DND-41 (cell line): ENCODE results near the gene ADSS1.

Experiments
- ATAC-seq: fragments of 200-7000 bp; cut with Tn5 transposase; 3 replicates; pipeline ENCODE4 v1.9.1; 2021; ENCODE audit warnings: low read depth; ENCODE audit not compliant: insufficient read depth
- DNase-seq: peaks from one replicate; pipeline ENCODE4 v3.0.0-alpha.2; 2020
- H2AFZ ChIP-seq: 2 replicates; pipeline ENCODE4 v1.6.0; 2012; ENCODE audit warnings: low read depth, low read length
- H3K27ac ChIP-seq: 2 replicates; pipeline ENCODE4 v1.5.1; 2012; ENCODE audit warnings: low read length, inconsistent platforms
- H3K27me3 ChIP-seq: fragments of 200-600 bp; sonication (generic); 2 replicates; pipeline ENCODE4 v1.6.0; 2012; ENCODE audit warnings: low read length, mild to moderate bottlenecking, inconsistent platforms; ENCODE audit not compliant: insufficient read depth, poor library complexity
- H3K36me3 ChIP-seq: 2 replicates; pipeline ENCODE4 v1.5.1; 2012; ENCODE audit warnings: low read length, inconsistent platforms; ENCODE audit not compliant: insufficient read depth
- H3K4me1 ChIP-seq: 2 replicates; pipeline ENCODE4 v1.5.1; 2012; ENCODE audit warnings: mild to moderate bottlenecking, low read length; ENCODE audit not compliant: insufficient read depth
- H3K4me2 ChIP-seq: 2 replicates; pipeline ENCODE4 v1.6.0; 2012; ENCODE audit warnings: mild to moderate bottlenecking, moderate library complexity, low read length, inconsistent platforms; ENCODE audit not compliant: insufficient read depth
- H3K4me3 ChIP-seq, 2 experiments: fragments of 200-600 bp in 1 of 2; shearing (Covaris generic) in 1 of 2; 2 replicates each; pipeline ENCODE4 v1.5.1; 2012 to 2016; ENCODE audit warnings: inconsistent platforms in 2 of 2, low read length in 2 of 2, mild to moderate bottlenecking in 2 of 2, low read depth in 1 of 2, moderate library complexity in 1 of 2
- H3K79me2 ChIP-seq: 2 replicates; pipeline ENCODE4 v1.6.0; 2012; ENCODE audit warnings: low read length, inconsistent platforms; ENCODE audit not compliant: insufficient read depth
- H3K9ac ChIP-seq: 2 replicates; pipeline ENCODE4 v1.6.0; 2012; ENCODE audit warnings: low read depth, mild to moderate bottlenecking, inconsistent platforms, low read length, moderate library complexity
- H3K9me3 ChIP-seq: 2 replicates; pipeline ENCODE4 v1.5.1; 2012; ENCODE audit warnings: low read length, moderate library complexity, mild to moderate bottlenecking, inconsistent platforms; ENCODE audit not compliant: insufficient read depth, severe bottlenecking
- H4K20me1 ChIP-seq: 2 replicates; pipeline ENCODE4 v1.6.0; 2012; ENCODE audit warnings: low read length; ENCODE audit not compliant: insufficient read depth
- CTCF ChIP-seq: IDR thresholded peaks from 2 replicates; pipeline ENCODE4 v1.5.1; 2012; ENCODE audit warnings: borderline replicate concordance, low read length, moderate library complexity, mild to moderate bottlenecking; ENCODE audit not compliant: poor library complexity, severe bottlenecking; ENCODE audit errors: extremely low read depth
- EZH2 ChIP-seq: IDR thresholded peaks from 3 replicates; pipeline ENCODE4 v1.6.1; 2012; ENCODE audit warnings: borderline replicate concordance, low read depth, mild to moderate bottlenecking, moderate library complexity, low read length, inconsistent platforms; ENCODE audit not compliant: severe bottlenecking

Gene ADSS1

GRCh38 chr14:104684449-104684821 lies 39.6 kb upstream of the ADSS1 start:
- TF ChIP-seq EZH2 = no peak
- no peak for TF ChIP-seq CTCF
- Histone ChIP-seq H2AFZ (no peak overlapping the region), H3K9me3 (no peaks in the 10 kb centered on the region), H3K4me1 (peaks cover 22% of the 10 kb centered on the region), H3K79me2 (no peaks in the 10 kb centered on the region), H3K4me2 (no peak overlapping the region), H3K4me3 (no peak overlapping the region), H3K36me3 (no peaks in the 10 kb centered on the region), H3K27me3 (no peaks in the 10 kb centered on the region), H3K9ac (no peak overlapping the region), H3K27ac (no peak overlapping the region), H4K20me1 (no peaks in the 10 kb centered on the region)
- DNase-seq = no peak
- ATAC-seq = no peak

- Histone ChIP-seq H3K79me2 (peaks cover 9% of the 10 kb centered on the region), H3K4me2 (no peak overlapping the region), H4K20me1 (peaks cover 3% of the 10 kb centered on the region), H2AFZ (no peak overlapping the region), H3K27ac (no peak overlapping the region), H3K4me3 (no peak overlapping the region), H3K9ac (no peak overlapping the region), H3K27me3 (no peaks in the 10 kb centered on the region), H3K4me1 (peaks cover 27% of the 10 kb centered on the region), H3K36me3 (no peaks in the 10 kb centered on the region; the same call in 1 of the 2 replicates), H3K9me3 (no peaks in the 10 kb centered on the region)
- DNase-seq (no peak), ATAC-seq (no peak)
- TF ChIP-seq EZH2 = no peak
- TF ChIP-seq CTCF = peak; percentile 17
Observed at GRCh38 chr14:104685216-104685997, 38.6 kb upstream of the ADSS1 start.

- Histone ChIP-seq H3K79me2 (peaks cover 16% of the 10 kb centered on the region), H3K9me3 (no peaks in the 10 kb centered on the region), H3K4me2 (no peak overlapping the region), H3K9ac (no peak overlapping the region), H3K36me3 (peaks cover 2% of the 10 kb centered on the region), H2AFZ (no peak overlapping the region), H3K4me1 (peaks cover 34% of the 10 kb centered on the region), H3K4me3 (no peak overlapping the region), H3K27ac (no peak overlapping the region), H4K20me1 (peaks cover 9% of the 10 kb centered on the region), H3K27me3 (no peaks in the 10 kb centered on the region)
- TF ChIP-seq EZH2 (no peak), CTCF (no peak)
- DNase-seq (no peak), ATAC-seq (no peak)
Observed at GRCh38 chr14:104685998-104686610, 37.9 kb upstream of the ADSS1 start.
